GM19099 (cell line): ENCODE data around the gene CHIC1.

Source experiments
- POLR2A ChIP-seq: IDR thresholded peaks from 3 replicates; pipeline ENCODE4 v1.6.1; 2011; ENCODE audit warnings: low read depth; ENCODE audit not compliant: insufficient read length; ENCODE audit errors: extremely low read depth

Gene CHIC1

GRCh38 chrX:73728602-73729001, 165.6 kb downstream of the CHIC1 start:
- no peak for TF ChIP-seq POLR2A
